ENCODE data around the gene USP5.

Gene USP5

DNA sequence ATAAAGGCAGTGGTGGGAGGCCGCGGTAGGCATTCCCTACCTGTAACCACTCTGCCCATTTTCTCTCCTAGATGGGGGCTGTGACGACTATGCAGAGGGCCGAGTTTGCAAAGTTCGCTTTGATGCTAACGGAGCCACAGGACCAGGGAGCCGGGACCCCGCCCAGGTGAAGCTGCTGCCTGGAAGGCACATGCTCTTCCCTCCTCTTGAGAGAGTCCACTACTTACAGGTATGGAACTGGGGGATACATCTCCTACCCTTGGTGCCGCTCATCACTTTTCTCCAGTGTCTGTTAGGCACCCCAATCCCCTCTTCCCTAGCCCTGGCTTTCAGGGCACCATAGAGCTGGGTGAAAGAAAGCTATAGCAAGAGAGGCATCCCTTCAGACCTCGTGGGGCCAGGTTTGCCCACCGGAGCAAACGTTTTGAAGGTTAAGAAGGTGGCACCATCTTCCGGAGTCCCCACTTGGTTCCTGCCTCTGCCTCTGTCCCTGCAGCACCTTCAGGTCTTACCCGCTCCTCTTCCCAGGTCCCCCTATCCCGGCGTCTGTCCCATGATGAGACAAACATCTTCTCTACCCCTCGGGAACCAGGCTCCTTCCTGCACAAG lies 25.7 kb upstream of the USP5 start:
- no peak for DNase-seq (ENCODE audit: low read depth, low spot score)

DNA sequence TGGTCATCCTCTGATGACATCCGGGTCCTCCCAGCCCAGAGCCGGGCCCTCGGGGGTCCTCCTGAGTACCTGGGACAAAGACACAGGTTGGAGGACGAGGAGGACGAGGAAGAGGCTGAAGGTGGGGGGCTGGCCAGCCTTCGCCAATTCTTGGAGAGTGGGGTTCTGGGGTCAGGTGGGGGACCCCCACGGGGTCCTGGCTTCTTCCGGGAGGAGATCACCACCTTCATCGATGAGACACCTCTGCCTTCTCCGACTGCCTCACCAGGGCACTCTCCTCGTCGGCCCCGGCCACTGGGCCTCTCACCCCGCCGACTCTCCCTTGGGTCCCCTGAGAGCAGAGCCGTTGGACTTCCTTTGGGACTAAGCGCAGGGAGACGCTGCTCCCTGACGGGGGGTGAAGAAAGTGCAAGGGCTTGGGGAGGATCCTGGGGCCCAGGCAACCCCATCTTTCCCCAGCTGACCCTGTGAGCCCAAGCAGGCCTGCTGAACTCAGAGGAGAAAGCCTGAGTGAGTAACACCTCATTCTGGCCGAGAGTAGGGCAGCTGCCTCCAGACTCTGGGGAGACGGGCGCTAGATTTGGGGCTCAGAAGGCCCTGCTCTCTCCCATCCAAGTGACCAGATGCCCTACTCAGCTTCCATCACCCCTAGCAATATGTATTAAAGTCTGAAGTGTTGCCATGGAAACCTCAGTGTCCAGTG lies 25.1 kb upstream of the USP5 start:
- DNase-seq (ENCODE audit: low read depth, low spot score) = no peak

DNA sequence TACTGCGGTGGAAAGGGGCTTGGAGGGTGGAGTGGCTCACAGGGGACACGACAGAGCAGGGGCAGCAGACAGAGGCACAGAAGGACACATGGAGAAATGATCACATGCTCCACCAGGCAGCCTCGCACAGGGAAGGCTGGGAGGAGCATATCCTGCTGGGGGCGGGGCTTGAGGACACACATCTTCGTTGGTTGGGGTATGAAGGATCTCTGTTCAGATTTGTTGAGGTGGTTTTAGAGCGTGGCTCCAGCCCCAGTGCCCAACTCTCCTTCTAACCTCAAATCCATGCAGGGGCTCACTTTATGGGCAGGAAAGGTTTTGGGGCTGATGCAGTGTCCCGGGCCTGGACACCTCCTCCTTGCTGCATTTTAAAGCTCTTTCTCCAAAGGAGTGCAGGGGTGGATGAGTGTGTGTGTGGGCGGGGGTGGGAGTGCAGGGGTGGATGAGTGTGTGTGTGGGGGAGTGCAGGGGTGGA lies 24.5 kb upstream of the USP5 start:
- DNase-seq (ENCODE audit: low read depth, low spot score) = no peak

DNA sequence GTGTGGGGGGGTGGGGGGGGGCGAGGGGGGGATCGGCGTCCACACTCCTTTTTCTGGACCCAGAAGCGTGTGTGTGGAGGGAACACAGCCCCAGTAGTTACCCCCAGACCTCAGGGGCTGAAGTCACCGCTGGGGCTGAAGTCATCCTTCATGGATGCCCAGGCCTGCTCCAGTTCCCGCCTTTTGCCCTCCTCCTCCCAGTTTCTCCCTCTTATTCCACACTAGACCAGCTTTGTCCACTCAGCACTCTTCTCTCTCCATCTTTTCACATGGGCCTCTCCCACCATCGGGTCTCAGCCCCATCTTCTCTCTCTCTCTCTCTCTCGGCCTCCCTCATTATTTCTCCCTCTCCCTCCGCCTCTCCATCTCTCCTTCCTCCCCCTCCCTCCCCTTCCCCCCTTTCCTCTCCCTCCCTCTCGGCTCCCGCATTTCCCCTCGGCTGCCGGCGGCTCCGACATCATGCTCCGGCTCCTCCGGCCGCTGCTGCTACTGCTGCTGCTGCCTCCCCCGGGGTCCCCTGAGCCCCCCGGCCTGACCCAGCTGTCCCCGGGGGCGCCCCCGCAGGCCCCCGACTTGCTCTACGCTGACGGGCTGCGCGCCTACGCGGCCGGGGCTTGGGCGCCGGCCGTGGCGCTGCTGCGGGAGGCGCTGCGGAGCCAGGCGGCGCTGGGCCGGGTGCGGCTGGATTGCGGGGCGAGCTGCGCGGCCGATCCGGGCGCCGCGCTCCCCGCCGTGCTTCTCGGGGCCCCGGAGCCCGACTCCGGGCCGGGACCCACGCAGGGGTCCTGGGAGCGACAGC lies 23.8 kb upstream of the USP5 start, which contains the start of gene P3H3:
P3H3 (plus strand) TSS at position 426 of the 799 bp plus-strand sequence; CDS start at position 460, 34 bp downstream.
- no peak for DNase-seq (ENCODE audit: low read depth, low spot score)

DNA sequence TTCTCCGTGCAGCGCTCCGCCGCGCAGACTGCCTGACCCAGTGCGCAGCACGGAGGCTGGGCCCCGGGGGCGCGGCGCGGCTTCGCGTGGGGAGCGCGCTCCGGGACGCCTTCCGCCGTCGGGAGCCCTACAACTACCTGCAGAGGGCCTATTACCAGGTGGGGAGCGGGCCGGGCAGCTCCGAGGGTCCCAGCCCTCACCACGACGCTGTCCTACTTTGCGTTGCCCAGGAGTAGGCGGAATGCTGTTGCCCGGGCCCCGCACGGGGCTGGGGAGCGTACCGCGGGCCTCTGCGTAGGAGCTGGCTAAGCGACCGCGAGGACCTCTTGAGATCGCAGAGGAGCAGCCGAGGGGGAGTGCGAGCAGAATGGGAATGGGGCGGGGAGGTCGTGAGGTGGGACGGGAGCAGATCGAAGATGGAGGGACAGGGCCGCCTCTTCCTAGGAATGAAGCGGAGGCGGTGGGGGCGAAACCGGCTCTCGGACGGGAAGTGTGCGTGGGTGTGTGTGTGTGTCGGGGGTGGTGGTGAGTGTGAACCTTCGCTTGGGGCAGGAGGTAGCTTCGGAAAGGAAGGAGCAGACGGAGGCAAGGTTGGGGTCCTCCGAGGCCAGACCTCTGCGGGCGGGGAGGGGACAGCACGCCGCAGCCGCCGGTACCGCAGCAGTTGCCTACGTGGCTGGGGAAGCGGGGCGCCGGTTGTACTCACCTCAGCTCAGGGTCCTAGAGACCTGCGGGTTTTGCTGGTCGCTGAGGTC lies 23.0 kb upstream of the USP5 start:
- DNase-seq (ENCODE audit: low read depth, low spot score) = no peak

DNA sequence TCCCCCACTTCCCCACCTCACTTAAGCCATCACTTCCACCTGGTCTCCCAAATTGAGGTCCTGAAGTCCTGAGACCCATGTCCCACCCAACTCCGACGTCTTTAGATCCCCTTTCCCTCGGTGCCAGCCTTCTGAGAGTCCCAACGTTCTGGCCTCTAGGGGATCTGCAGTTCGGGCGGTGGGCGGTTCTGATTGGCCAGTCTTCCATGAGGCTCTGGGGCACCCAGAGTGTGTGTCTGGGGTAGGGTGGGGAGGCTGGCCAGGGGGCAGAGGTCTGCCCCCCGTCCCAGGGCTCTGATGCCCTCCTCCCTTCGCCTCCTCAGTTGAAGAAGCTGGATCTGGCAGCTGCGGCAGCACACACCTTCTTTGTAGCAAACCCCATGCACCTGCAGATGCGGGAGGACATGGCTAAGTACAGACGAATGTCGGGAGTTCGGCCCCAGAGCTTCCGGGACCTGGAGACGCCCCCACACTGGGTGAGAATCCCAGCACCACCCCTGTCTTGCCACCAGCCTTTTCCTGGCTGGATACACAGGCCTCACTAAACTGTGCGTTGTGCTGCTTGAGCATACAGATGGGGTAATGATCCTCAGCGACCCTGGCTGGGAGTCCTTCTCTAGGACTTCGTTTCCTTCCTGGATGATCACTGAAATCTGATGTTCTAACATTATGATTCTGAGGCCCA lies 22.3 kb upstream of the USP5 start:
- no peak for DNase-seq (ENCODE audit: low read depth, low spot score)

- DNase-seq (ENCODE audit: low read depth, low spot score) = no peak
These were observed 21.6 kb upstream of the USP5 start for GRCh38 chr12:6830286-6830890.

GRCh38 chr12:6830999-6831398 lies 21.0 kb upstream of the USP5 start:
- no peak for DNase-seq (ENCODE audit: low read depth, low spot score)

- no peak for DNase-seq (ENCODE audit: low read depth, low spot score)
These were observed 20.4 kb upstream of the USP5 start for GRCh38 chr12:6831450-6831995.

GRCh38 chr12:6832125-6832524 lies 19.8 kb upstream of the USP5 start:
- DNase-seq (ENCODE audit: low read depth, low spot score) = no peak

GRCh38 chr12:6833189-6833890 lies 18.6 kb upstream of the USP5 start:
- no peak for DNase-seq (ENCODE audit: low read depth, low spot score)

DNA sequence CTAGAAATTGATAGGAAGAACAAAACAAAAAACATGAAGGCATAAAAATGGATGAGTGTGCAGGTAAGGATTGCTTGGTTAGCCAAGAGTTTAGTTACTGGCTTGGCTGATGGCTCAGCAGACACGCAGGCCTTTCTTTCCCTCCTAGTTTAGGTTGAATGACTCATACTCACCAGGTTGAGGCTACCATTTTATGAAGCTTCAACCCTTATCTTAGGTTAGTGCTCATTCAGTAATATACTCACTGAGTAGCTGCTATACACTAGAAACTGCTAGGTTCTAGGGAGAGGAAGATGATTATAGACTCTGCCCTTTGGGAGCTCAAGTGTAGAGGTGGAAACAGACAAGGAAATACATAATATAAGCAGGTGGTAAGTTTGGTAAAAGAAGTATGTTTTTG lies 17.7 kb upstream of the USP5 start:
- no peak for DNase-seq (ENCODE audit: low read depth, low spot score)

GRCh38 chr12:6834873-6835272 lies 17.1 kb upstream of the USP5 start:
- DNase-seq (ENCODE audit: low read depth, low spot score) = no peak

DNA sequence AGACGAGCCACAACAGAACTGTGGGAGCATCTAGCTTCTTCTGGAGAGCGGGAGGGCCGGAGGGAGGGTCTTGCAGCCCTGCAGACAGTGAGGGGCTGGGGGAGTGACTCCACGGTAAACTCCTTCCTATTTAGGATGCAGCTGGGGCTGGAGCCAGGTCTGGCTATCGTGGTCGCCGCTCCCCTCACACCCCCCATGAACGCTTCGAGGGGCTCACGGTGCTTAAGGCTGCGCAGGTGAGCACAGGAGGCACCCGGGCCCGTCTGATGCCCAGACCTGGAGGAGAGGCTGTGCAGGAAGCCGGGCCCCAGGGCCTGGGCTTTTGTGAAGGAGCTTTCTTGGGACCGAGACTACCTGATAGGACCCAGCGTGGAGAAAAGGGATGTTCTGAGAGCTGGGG lies 15.1 kb upstream of the USP5 start:
- DNase-seq (ENCODE audit: low read depth, low spot score) = no peak

- DNase-seq (ENCODE audit: low read depth, low spot score) = no peak
These were observed 14.4 kb upstream of the USP5 start for GRCh38 chr12:6837370-6838060.

DNA sequence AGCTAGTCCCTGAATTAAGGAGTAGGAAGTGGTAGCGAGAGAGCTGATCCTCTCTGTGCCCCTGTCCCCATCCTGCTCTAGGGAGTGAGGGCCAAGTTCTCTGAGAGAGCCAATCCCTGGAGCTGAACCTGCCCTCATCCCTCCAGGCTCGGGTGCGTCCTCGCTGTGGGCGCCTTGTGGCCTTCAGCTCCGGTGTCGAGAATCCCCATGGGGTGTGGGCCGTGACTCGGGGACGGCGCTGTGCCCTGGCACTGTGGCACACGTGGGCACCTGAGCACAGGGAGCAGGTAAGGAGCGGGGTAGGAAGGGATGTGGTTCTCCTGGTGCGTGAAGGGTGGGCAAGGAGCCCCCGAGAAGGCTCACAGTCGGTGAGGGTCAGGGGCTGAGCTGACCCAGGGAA lies 13.1 kb upstream of the USP5 start:
- no peak for DNase-seq (ENCODE audit: low read depth, low spot score)

DNA sequence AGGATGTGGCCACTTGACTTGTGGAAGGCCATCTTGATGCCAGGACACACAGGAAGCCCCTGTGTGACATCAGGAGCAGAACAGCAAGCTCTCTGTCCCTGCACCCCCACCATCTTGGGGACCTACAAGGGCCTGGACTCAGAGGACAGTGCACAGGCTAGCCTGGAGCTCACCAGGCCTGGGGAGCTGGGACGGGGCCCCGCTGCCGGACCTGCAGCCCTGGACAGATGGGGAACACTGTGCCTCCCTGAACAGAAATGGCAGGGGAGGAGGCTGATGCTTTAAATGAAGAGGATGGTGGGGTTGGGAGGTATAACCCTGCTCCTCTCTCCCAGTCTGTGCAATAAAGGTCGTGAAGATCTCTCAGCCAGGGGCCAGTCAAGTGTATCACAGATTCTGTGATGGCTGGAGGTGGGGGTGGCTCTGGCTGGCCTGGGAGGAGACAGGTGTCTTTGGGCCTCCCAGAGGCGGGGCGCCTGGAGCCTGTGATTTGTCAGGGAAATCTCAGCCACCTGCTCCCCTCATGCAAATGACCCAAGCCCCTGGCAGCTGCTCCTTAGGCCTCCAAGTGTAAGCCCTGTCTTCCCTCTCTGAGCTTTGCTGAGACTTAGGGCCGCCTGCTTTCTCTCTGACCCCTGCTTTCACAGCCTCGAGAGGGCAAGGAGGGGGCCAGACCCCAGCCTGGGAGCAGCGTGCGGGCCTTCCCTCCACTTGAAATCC lies 12.3 kb upstream of the USP5 start:
- no peak for DNase-seq (ENCODE audit: low read depth, low spot score)

DNA sequence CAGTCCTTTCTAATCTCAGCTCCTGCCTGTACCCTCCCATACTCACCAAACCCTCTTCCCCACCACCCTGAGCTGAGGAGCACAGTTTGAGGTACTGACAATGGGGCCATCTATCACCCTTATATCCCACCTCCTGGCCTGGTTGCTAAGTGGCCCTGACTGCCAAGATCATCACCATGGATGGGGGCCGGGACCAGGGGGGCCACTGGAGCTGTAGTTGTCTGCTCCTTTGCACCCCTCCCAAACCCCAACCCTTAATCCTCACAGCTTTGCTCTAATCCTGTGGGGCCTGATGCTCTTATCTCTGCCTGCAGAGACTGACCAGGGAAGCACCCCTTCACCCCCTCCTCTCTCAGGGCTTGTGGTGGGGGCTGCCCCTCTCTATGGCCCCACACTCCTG lies 11.6 kb upstream of the USP5 start:
- no peak for DNase-seq (ENCODE audit: low read depth, low spot score)

Measured in activated naive CD8-positive, alpha-beta T cell treated with anti-CD3 and anti-CD28 coated beads, Interleukin-2, amount 50 U/mL, for 16 hours (primary cell).